ENCODE data around the gene SPAAR.

The SPAAR gene

GRCh38 chr9:35920051-35920620 is 10.8 kb downstream of the SPAAR start:
- Histone ChIP-seq H3K27ac (peak overlapping the region; percentile 5; the same call in 1 of the 2 replicates), H3K4me3 (ENCODE audit: low read depth, low read length) (no peak overlapping the region), H3K36me3 (no peaks in the 10 kb centered on the region), H3K9me3 (ENCODE audit: severe bottlenecking) (peaks cover 2% of the 10 kb centered on the region), H3K27me3 (ENCODE audit: insufficient read depth, low read depth, severe bottlenecking) (no peaks in the 10 kb centered on the region)
- DNase-seq, result no peak
- no peak for TF ChIP-seq CTCF (IDR thresholded peaks at IDR 0.05; ENCODE audit: low read depth, low read length)

GRCh38 chr9:35923598-35923926 is 14.3 kb downstream of the SPAAR start:
- DNase-seq, result no peak
- no peak overlapping the region for H3K27ac ChIP-seq
- H3K27me3 ChIP-seq (ENCODE audit: insufficient read depth, low read depth, severe bottlenecking), result no peaks in the 10 kb centered on the region
- H3K4me3 ChIP-seq (ENCODE audit: low read depth, low read length), result no peak overlapping the region
- TF ChIP-seq CTCF (IDR thresholded peaks at IDR 0.05; ENCODE audit: low read depth, low read length), result no peak
- H3K36me3 ChIP-seq, result no peaks in the 10 kb centered on the region
- no peaks in the 10 kb centered on the region for H3K9me3 ChIP-seq (ENCODE audit: severe bottlenecking)

- DNase-seq, result no peak
- Histone ChIP-seq H3K27ac (no peak overlapping the region), H3K4me3 (ENCODE audit: low read depth, low read length) (no peak overlapping the region), H3K27me3 (ENCODE audit: insufficient read depth, low read depth, severe bottlenecking) (no peaks in the 10 kb centered on the region), H3K9me3 (ENCODE audit: severe bottlenecking) (no peaks in the 10 kb centered on the region), H3K36me3 (no peaks in the 10 kb centered on the region)
- TF ChIP-seq CTCF (IDR thresholded peaks at IDR 0.05; ENCODE audit: low read depth, low read length), result no peak
Measured at GRCh38 chr9:35923927-35924763, 14.9 kb downstream of the SPAAR start.

- no peaks in the 10 kb centered on the region for H3K36me3 ChIP-seq
- DNase-seq, result no peak
- H3K27ac ChIP-seq, result no peak overlapping the region
- H3K9me3 ChIP-seq (ENCODE audit: severe bottlenecking), result no peaks in the 10 kb centered on the region
- TF ChIP-seq CTCF (IDR thresholded peaks at IDR 0.05; ENCODE audit: low read depth, low read length), result no peak
- no peaks in the 10 kb centered on the region for H3K27me3 ChIP-seq (ENCODE audit: insufficient read depth, low read depth, severe bottlenecking)
- no peak overlapping the region for H3K4me3 ChIP-seq (ENCODE audit: low read depth, low read length)
Measured at GRCh38 chr9:35928591-35929452, 19.5 kb downstream of the SPAAR start.

- Histone ChIP-seq H3K9me3 (ENCODE audit: severe bottlenecking) (no peaks in the 10 kb centered on the region), H3K4me3 (ENCODE audit: low read depth, low read length) (no peak overlapping the region), H3K27ac (no peak overlapping the region), H3K27me3 (ENCODE audit: insufficient read depth, low read depth, severe bottlenecking) (no peaks in the 10 kb centered on the region), H3K36me3 (no peaks in the 10 kb centered on the region)
- DNase-seq, result no peak
- no peak for TF ChIP-seq CTCF (IDR thresholded peaks at IDR 0.05; ENCODE audit: low read depth, low read length)
Measured at GRCh38 chr9:35929453-35929718, 20.1 kb downstream of the SPAAR start.
